Activated CD4-positive, alpha-beta T cell treated with anti-CD3 and anti-CD28 coated beads, Interleukin-2, amount 50 U/mL, for 16 hours (primary cell): Measurements from ENCODE around the gene MAD1L1.

Experiments used
- DNase-seq: peaks from one replicate; pipeline ENCODE4 v3.0.0-alpha.2; 2020

The MAD1L1 gene

DNA sequence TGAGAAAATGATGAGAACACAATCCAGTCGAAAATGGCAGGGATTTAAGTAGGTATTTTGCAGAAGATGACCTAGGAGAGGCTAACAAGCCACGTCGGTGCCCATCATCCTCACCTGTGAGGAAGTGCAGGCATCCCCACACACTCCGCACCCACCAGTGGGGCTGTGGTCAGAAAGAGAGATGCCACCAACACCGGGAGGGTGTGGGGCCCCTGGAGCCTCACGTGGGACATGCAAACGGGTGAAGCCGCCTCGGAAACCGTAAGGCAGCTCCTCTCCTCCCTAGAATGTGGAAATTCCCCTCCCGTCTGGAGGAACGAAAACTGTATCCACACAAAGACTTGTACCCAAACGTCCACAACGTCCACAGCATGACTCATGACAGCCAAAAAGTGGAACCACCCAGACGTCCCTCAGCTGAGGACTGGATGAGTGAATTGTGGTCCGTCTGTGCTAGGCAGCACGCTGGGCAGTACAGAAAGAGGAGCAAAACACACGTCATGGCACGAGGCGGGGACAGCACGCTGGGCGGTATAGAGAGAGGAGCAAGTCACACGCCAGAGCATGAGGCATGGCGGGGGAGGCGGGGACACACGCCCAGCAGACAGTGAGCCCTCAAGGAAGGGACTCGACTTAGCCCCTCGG is 316.7 kb downstream of the MAD1L1 start:
- DNase-seq: no peak

DNA sequence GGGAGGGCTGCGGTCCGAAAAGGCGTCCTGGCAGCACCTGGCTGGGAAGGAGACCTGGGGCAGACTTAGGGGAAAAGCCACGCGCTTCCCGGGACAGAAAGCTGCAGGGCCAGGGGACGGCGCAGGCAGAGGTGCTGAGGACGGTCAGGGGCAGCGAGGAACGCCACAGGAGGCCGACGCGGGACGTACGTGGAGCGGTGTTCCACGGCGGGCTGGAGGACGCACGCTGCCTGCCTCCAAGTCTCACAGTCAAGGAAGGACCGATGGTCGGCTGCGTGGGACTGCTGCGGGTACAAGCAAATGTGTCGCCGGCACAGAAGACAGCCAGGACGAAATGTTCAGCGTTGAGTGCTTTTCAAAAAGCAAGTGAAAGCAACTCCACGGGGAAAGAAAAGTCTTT is 317.4 kb downstream of the MAD1L1 start:
- DNase-seq: no peak

DNA sequence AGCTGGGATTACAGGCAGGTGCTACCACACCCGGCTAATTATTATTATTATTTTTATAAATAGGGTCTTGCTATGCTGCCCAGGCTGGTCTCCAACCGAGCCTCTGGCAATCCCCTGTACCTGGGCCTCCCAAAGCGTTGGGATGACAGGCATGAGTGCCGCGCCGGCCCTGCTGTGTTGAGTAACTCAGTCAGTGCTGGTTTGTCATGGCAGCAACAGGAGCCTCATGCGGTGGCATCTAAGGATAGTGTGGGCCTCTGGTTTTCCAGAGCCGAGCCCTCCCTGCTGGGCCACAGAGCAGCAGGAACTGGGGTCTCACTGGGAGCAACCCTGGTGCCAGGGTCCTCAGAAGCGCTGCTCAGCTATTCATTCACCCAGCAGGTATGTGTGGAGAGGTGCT is 318.0 kb downstream of the MAD1L1 start:
- no peak for DNase-seq

DNA sequence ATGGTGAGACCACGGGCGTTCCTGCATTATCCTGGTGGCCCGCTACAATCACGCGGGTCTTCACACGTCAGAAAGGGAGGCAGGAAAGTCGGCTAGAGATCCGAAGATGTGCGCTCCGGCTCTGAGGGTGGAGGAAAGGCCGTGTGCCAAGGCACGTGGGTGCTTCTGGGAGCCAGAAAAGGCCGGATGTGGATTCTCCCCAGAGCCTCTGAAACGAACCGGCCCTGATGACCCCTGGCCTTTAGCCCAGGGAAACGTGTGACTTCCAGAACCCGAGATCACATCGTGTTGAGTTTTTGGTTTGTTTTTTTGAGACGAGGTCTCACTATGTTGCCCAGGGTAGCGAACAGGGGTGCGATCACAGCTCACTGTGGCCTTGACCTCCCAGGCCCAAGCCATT is 318.4 kb downstream of the MAD1L1 start:
- no peak for DNase-seq

DNA sequence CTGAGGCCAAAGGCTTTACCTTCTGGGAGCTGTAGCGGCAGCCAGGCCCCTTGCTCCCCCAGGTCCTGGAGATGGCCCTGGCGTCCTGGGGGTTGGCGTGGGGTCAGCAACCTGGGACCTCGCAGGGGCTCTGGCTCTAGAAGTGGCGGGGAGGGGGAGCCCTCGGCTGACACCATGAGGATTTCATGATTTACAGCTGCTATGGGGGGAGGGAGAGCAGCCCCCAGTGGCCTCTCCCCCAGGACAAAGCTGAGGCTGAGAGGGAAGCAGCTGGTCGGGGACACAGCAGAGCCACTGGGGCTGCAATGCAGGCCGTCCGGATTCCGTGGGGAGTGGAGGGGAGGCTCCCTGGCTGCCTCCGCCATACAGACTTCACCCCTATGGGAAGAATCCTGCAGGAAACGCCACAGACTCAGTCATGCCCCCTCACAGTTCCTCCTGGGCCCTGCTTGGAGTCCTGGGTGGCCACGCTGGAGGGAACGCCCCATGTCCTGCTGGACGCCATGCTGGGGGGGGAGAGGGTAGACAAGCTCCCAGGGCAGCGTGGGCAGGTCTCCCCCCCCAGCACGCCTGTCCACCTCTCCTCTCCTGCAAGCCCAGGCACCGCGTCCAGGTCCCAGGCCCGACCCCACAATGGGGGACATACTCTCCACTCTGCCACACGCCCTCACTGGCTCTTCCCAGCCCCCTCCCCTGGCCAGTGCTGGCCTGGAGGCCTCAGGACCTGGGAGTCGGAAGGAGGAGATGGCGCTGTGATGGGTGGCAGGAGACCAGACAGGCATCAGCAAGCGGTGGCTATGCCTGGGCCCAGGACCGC is 319.1 kb downstream of the MAD1L1 start:
- DNase-seq: no peak

DNA sequence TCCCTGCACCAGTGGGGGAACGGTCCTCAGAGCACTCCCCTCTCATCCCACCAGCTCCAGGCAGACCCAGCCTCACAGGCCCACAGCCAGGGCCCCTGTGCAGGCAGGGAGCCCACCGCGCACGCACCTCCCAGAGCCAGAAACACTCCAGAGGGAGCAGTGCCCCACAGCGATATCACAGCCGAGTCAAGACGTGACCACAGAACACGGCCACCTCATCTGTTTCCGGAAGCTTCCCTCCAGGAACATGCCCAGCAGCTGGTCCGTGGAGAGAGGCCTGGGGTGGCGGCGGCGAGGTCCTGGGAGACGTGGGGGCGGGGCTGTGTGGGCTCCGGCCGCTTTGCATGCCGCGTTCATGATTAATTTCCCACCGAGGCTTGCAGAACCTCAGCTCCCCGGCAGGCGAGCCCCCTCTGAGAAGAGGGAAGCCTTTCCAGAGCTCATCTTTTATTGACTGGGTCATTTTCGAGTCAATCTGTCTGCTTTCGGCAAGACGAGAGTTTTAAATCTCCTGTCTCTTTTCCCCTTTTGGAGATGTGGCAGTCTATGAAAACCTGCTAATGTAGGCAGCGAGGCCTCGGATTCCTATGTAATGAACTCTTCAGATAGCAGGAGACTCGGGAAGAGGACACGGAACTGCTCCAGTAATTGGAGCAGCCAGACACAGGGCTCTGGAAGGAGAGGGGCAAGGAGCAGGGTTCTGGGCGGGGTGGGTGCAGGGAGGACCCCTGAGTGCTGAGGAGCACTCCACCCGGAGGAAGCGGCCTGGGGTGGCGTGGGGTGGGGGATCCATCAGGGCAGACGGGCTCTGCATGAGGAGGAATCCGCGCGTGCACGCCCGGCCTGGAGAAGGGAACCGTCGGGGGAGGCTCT is 319.9 kb downstream of the MAD1L1 start:
- DNase-seq: no peak

DNA sequence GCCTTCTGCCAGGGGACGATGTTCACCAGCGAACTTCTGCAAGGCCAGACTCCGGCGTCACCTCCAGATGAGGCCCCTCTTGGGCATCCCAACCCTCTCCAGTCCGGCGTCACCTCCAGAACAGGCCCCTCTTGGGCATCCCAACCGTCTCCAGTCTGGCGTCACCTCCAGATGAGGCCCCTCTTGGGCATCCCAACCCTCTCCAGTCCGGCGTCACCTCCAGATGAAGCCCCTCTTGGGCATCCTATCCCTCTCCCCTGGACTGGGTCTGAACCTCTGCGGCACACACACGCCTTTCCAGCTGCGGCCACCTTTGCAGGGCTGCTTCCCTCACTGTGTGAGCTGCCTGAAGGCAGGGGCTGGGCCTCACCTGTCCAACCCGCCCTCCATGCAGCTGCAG is 321.2 kb downstream of the MAD1L1 start:
- DNase-seq: no peak

DNA sequence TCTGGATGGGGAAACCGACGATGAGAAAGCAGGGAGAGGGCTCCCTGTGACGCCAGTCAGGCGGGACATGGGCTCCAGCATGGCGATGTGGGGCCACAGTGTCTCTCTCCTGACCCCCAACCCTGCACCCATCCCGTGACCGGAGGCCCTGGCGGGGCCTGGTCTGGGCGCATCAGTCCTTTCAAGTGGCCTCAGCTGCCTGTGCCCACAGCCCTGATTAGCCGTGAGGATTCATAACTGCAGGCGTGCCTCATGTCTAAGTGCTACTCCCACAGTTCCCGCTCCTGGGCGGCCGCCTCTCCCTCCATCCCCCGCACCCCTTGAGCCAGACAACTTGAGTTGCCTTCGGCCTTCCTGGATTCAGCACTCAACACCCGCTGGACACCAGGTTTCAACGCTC is 321.9 kb downstream of the MAD1L1 start:
- no peak for DNase-seq

DNA sequence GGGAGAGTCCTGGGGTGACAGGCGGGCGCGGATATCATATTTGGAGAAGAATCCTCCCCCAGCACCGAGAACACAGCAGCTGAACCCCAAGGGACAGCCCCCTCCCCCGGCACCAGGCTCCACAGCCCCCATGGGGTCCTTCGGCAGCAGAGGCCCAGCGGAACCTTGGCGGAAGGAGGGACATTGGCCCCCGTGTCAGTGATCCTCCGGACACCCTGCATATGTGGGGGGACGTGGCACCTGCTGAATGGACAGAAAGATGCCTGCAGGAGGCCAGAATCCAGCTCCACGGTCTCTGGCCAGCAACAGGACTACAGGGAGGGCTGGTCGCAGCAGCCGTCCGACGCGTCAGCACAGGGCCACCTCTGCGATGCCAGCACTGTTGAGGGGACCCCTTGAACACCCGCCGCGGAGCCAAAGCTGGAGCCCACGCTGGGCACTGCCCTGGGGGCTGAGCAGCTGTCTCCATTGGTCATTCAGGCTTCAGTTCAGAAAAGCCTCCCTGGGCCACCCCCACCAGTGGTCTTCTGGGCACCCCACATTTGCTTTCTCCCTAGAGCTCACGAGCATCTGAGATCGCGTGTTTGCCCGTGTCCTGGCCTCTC is 322.6 kb downstream of the MAD1L1 start:
- DNase-seq: no peak

DNA sequence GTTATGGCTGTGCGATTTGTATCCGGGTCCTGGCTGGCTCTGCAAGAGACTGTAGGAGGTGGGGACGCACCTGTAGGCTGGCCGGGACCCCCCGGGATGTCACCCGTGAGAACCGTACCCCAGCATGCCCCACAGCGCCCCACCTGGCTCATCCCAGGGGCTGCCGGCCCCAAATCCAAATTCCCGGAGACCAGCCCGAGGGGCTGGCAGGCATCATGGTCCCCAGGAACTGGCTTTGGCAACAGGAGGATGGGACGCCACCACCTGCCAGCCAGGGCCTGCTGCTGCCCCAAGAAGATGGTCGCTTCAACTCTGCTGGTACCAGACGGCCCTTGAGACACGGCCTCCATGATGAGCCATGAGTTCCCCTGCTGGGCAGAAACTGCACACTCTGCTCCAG is 323.3 kb downstream of the MAD1L1 start:
- no peak for DNase-seq

DNA sequence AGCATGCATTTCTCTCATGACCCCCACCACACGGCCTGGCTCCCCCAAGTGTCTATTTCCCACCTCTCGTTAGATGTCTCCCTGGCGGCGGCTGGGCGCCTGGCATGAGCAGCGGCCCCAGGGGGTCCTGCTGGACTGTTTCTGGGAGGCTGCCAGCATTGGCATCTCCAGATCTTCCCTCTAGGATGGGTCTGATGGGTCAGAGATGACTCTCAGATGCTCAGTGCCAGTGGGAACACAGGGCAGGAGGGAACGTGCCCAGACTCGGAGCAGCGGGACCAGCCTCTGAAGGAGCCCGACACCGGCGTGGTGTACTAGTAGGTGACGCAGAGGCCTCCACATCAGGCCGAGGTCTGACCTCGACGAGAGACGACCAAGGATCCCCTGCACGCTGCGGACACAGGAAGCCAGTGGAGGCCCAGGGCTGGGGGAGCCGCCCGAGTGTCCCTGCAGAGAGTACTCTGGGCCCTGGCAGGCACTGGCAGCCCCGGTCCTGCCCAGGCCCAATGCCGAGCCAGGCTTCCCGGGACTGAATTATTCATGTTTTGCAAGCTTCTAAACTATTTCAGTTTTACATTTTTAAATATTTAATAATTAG is 323.8 kb downstream of the MAD1L1 start:
- no peak for DNase-seq

DNA sequence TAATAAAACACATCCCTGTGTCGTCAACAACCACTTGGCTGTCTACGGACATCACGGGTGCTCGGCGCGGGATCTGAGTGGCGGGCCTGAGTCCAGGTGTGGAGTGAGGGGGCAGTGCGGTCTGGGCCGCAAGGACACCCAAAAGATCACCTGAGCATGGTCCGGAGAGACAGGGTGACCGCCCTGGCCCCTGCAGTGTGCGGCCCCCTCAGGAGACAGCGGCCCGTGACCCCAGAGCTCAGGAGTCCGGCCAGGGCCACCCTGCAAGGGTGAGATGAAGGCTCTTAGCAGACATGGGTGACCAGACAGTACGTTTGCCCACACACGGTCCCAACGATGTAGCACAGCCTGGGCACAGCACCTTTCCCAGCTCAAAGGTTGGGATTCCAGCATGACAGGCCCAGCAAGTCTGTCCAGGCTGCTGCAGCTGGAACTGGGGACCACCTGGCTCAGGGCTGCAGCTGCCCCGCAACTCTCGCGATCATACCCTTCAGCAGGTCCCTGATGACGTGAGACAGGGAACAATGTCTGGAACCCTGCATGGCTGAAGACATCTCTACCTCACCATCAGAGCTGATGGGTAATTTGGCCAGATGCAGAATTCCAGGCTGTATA is 324.9 kb downstream of the MAD1L1 start:
- DNase-seq: no peak

DNA sequence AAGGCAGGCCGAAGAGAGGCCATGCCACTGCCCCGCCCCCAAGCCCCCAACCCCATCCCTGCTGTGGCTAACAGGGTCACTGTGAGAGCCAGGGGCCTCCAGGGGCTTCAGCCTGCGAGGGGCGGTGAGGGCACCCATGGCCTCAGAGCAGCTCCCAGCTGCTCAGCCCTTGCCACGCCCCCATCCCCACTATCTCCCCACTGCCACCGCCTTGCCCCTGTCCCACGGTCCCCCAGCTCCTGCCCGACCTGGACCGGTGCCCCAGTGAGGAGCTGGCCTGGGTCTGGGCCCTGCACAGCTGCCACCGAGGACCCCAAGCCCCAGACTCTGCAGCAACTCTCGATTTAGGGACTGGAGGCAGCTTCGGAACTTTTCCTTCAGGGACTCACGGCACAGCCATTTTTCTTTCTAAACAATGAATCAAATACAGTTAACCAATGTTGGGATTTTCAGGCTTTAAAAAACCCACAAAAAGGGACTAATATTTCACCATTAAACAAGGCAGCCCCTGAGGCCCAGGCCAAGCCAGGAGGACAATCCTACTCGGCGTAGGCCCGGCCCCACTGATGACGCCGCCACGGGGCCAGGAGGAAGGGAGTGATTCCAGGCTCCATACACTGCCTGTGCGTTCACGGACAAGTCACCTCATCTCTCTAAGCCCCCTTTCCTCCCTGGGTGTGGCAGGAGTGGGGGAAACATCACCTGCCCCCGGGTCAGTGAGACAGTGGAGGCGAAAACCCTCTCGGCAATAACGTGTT is 325.6 kb downstream of the MAD1L1 start:
- no peak for DNase-seq

DNA sequence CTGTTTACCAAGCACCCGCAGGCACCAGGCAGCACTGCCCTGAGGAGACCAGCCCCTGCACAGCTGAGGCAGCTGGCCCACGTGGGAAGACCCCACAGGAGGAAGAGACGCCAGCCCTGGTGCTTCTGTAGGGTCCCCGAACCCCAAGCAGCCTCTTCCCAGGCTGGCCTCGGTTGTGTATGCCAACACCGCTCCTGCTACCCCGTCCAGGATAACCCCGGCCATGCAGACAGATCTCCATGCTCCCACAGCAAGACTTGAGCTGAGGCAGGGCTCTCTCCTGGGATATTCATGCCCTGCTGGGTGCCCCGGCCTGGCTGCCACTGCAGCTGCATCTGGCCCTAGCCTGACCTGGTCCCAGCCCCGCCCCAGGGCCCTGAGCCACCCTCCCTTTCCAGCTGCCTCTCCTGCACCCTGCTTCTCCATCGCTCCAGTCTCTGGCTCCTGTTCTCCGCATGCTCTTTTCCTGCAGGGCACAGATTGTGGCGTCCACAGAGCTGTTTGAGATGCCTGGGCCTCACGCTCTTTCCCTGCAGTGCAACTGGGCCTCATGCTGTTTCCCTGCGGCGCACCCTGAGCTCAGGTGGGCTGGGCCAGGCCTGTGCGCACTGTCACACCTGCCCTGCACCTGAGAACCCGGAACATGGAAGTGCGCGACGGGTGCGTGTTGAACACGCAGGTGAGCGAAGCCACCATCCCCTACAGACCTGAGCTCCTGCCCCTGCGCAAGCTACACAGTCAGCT is 326.5 kb downstream of the MAD1L1 start:
- DNase-seq: no peak

DNA sequence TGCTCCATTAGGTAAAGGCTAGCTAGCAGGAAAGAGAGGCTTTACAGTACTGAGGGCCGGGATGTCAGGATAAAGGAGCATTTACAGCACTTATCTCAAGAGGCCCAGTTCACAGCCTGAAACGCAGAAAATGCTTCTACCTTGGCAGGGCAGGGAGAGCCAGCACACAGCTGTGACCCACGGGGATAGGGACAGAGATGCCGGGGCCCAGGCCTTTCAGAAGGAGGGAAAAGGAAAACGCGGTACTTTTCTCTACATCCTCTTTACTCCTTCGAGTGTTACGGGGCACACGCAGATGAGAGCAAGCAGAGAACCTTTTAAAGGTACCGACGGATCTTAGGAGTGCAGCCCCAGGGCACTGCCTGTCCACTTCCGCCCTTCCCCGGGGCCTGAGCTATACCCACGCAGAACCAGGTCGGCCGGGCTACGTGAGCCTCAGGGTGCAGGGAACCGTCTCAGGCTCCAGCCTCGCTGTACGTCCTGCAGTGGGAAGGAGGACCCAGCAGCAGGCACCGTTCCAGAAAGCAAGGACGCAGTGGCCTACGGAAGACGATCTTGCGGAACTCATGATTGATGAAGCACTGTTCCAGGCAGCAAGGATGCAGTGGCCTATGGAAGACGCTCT is 330.4 kb downstream of the MAD1L1 start:
- no peak for DNase-seq

DNA sequence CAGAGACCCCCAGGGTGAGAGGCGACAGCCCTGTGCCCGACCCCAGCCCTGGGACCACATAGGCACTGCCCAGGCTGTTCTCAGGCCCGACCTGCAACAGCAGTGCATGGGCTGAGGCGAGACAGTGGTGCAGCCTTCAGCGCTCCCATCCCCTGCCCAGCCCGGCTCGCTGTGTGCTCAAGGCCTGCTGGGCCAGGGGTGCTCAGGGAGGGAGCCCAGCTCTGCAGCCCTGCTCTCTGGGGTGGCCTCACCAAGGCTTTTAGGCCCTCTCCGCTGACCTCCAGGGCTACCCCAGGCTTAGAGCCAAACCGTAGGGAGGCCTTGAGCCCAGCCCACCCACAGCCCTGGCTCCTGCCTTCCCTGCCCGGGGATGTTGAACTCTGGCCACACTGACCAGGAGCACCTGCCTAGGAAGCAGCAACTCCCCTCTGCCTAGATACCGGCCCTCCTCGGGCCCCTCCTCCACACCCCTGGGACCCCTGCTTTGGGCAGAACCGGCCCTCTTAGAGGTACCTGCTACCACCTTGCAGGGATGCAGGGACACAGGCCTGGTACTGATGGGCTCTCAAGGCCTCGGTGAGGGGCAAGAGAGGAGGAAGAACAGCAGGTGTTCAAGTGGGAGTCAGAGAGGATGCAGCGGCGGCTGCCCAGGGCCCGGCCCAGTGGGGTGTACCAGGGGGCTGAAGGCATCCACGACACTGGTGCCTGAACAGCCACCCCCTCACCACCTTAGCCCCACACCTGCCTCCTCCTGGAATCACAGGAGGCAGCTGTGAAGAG is 331.1 kb downstream of the MAD1L1 start:
- no peak for DNase-seq

DNA sequence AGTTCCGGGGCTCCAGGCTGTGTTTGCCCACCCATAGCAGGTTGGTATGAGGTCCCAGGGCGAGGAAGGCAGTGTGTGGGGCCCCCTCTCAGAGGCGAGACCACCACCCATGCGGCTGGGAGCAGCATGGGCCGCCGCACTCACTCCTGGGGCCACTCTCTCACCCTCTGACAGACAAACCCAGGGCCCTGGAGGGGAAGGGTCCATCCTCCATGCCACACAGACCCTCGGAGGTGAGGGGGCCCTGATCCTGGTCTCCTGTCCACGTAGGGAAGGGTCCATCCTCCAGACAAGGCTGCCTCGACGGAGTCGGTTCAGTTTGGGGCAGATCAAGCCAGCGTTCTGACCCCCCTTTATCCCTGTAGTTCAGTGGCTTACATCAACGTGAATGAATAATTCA is 331.9 kb downstream of the MAD1L1 start:
- DNase-seq: no peak

DNA sequence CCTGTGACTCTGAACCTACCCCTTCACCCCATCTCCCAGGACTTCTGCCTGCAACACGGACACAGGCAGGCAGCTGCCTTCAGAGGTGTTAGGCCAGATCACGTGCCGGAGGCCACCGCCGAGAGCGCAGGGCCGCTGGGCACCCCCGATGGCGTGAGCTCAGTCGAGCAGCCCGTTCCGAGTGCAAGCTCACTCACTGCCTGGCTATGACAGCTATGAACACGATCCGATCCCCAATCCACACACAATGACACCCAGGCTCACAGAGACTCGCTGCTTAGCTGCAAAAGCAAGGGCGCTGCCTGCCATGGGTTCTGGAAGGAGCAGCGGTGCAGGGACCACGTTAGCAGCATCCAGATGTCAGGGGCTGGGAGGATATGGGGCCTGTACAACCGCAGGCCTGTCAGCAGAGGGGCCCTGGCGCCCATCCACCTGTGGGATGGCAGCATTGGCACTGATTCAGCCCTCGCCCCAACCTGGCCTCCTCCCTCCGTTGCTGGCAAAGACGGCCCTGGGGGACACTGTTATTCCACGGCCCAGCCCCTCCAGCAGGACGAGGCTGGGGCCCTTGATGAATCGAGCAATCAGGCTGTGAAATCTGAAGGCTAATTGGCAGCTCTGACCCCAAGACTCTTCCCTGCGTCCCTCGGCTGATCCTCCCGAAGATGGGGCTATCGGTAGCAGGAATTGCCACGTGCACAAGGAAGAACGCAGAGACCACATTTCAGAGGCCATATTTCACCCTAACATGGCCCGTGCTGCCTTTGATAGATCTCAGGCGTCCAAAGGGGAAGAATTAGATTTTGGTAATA is 332.6 kb downstream of the MAD1L1 start:
- DNase-seq: no peak

DNA sequence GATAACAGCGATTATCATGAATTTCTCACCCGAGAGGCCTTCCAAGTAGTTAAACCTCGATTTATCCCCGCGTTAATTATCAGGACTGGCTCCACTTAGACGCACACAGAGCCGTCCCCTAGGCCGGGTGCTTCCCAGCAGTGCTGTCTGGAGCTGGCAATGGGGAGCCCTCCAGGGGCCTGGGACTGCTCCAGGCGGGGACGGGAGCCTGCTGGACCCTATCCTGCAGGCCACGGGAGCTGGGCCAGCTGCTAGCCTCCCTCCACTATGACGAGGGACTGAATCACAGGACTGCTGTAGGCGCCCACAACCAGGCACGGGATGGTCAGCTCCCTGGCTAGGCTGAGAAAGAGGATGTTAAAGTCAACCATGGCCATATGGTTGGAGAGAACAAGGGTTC is 333.5 kb downstream of the MAD1L1 start:
- no peak for DNase-seq
